ENCODE results near the gene NPHP4. TPM values are rescaled to one million over a fixed set of nuclear protein-coding genes. Genes with fewer than 3 reads are reported as not detected.

NPHP4 gene
- total RNA-seq, 1 donor from 2014 or later: 3.7 TPM

- H3K4me3 ChIP-seq: no peak overlapping the region
- H3K4me1 ChIP-seq: no peaks in the 10 kb centered on the region
- intact Hi-C loops (cut with micrococcal nuclease): no loop called here
- no peaks in the 10 kb centered on the region for H3K36me3 ChIP-seq
- no peak for TF ChIP-seq CTCF (IDR thresholded peaks at IDR 0.05; ENCODE audit: borderline replicate concordance)
- H3K27ac ChIP-seq (replicated peaks): no peak overlapping the region
- H3K9me3 ChIP-seq (replicated peaks): no peaks in the 10 kb centered on the region
- peaks cover 90% of the 10 kb centered on the region for H3K27me3 ChIP-seq (ENCODE audit: low read depth)
- no peak for DNase-seq
These were observed 155.3 kb downstream of the NPHP4 start for GRCh38 chr1:5836776-5837440.

DNA sequence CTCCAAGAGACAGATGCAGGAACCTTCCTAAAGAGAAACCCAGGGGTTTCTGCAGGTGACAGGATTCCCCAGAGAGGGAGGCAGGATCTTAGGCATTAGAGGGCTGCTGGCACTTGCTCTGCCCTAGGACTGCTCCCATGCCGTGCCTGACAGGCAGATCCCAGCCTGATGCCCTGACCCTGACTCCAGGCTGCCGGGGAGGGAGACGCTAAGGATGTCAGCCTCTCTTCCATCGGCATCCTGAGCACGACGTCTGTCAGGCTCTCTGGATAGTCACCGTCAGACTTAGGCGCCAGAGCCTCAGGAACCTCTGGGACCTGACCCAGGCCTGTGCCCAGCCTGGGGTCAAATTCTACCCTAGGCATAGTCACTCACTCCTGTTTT is 157.1 kb downstream of the NPHP4 start:
- no peak for DNase-seq
- Histone ChIP-seq H3K27me3 (ENCODE audit: low read depth) (peaks cover 90% of the 10 kb centered on the region), H3K36me3 (no peaks in the 10 kb centered on the region), H3K4me3 (no peak overlapping the region), H3K4me1 (no peaks in the 10 kb centered on the region), H3K9me3 (replicated peaks) (no peaks in the 10 kb centered on the region), H3K27ac (replicated peaks) (no peak overlapping the region)
- intact Hi-C loops (cut with micrococcal nuclease): no loop called here
- no peak for TF ChIP-seq CTCF (IDR thresholded peaks at IDR 0.05; ENCODE audit: borderline replicate concordance)

GRCh38 chr1:5834477-5835178 is 157.6 kb downstream of the NPHP4 start:
- Histone ChIP-seq H3K27ac (replicated peaks) (no peak overlapping the region), H3K27me3 (ENCODE audit: low read depth) (peaks cover 93% of the 10 kb centered on the region), H3K9me3 (replicated peaks) (no peaks in the 10 kb centered on the region), H3K36me3 (no peaks in the 10 kb centered on the region), H3K4me1 (no peaks in the 10 kb centered on the region), H3K4me3 (no peak overlapping the region)
- no peak for TF ChIP-seq CTCF (IDR thresholded peaks at IDR 0.05; ENCODE audit: borderline replicate concordance)
- no peak for DNase-seq
- intact Hi-C loops (cut with micrococcal nuclease): no loop called here

- Histone ChIP-seq H3K27ac (replicated peaks) (no peak overlapping the region), H3K4me3 (no peak overlapping the region), H3K4me1 (no peaks in the 10 kb centered on the region), H3K27me3 (ENCODE audit: low read depth) (peaks cover 98% of the 10 kb centered on the region), H3K36me3 (no peaks in the 10 kb centered on the region), H3K9me3 (replicated peaks) (no peaks in the 10 kb centered on the region)
- no peak for TF ChIP-seq CTCF (IDR thresholded peaks at IDR 0.05; ENCODE audit: borderline replicate concordance)
- DNase-seq: no peak
- intact Hi-C loops (cut with micrococcal nuclease): no loop called here
These were observed 158.3 kb downstream of the NPHP4 start for GRCh38 chr1:5833911-5834310.

DNA sequence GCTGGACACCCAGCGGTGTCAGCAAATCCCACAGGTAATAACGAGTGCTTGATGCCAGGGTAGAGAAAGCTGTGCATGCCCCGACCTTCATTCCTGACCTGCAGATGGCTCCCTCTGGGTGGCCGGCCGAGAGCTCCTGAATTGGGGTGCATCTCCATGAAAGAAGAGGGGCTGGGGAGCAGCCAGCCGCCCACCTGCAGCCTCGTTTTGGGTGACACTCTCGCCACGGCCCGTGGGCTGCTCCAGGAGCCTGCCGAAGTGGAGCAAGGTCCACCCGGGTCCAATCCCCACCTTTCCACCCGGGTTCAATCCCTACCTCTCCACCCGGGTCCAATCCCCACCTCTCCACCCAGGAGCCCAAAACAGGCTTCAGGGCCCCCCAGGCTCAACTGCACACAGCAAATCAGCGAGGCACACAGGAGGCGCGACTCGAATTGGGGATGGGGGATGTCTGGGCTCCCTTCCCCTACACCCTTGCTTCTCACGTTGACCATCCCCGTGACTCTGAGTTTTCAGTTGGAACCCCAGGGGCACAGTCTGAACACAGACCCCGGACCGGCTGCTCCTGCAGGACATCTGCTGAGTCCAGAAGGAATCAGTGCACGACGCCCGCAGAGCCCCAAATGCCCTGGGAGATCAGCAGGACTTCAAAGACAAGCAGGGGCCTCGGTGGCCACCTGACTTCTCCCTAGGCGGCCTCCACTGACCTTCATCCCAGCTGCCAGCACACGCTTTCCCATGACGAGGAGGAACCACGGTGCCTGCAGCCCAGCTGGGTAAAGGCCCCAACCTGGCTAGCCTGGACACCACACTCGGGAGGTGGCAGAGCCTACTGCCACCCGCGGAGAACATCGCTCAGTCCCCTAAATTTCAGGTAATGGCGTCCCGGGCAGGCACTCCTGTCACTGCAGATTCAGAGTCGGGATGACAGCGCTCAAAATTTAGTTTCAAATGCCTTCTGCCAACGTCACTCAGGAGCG is 159.0 kb downstream of the NPHP4 start:
- intact Hi-C loops (cut with micrococcal nuclease): no loop called here

More for the DNA sequence above, 159.0 kb downstream of the NPHP4 start:
- Histone ChIP-seq H3K27ac (replicated peaks) (no peak overlapping the region), H3K4me1 (no peaks in the 10 kb centered on the region), H3K4me3 (no peak overlapping the region), H3K27me3 (ENCODE audit: low read depth) (peaks cover 98% of the 10 kb centered on the region), H3K36me3 (no peaks in the 10 kb centered on the region), H3K9me3 (replicated peaks) (no peaks in the 10 kb centered on the region)
- no peak for TF ChIP-seq CTCF (IDR thresholded peaks at IDR 0.05; ENCODE audit: borderline replicate concordance)
- DNase-seq: no peak

Data from left ventricle myocardium inferior (tissue), 1 donor.